MCF 10A (cell line): Measurements from ENCODE around the gene IL12B. TPM values are rescaled to one million over a fixed set of nuclear protein-coding genes. Genes with fewer than 3 reads are reported as not detected.

ENCODE experiments used
- BruUV-seq: library from RNA; stranded (reverse); fragments of 400-500 nt; replicated peaks from 2 replicates; lab custom pipeline; 2021; lab: Mats Ljungman, UMichigan
- CTCF ChIA-PET: fragments of 300-600 bp; sonication (Branson Sonifier 250); formaldehyde crosslinking; extraction: SDS; loops from one replicate; lab custom pipeline; 2021; ENCODE audit warnings: antibody characterized with exemption, inconsistent platforms; lab: Yijun Ruan, JAX
- POLR2A ChIA-PET: fragments of 300-600, 350-650 bp; sonication (Branson Sonifier 250); formaldehyde crosslinking; extraction: SDS; loops from one replicate; lab custom pipeline; 2020; ENCODE audit warnings: antibody characterized with exemption, inconsistent platforms; lab: Yijun Ruan, JAX
- DNase-seq: peaks from one replicate; pipeline ENCODE4 v3.0.0-alpha.2; 2018; ENCODE audit not compliant: unreplicated experiment
- H3K27ac Mint-ChIP-seq: one replicate; pipeline ENCODE4 v1.8.0; 2022; ENCODE audit warnings: mild to moderate bottlenecking, low read depth, mixed read lengths; ENCODE audit not compliant: unreplicated experiment
- H3K27me3 Mint-ChIP-seq: one replicate; pipeline ENCODE4 v1.8.0; 2022; ENCODE audit warnings: mixed read lengths; ENCODE audit not compliant: insufficient read depth, unreplicated experiment
- H3K36me3 Mint-ChIP-seq: one replicate; pipeline ENCODE4 v1.8.0; 2022; ENCODE audit warnings: mild to moderate bottlenecking, moderate library complexity, mixed read lengths; ENCODE audit not compliant: insufficient read depth, unreplicated experiment
- H3K4me1 Mint-ChIP-seq: one replicate; pipeline ENCODE4 v1.8.0; 2022; ENCODE audit warnings: mixed read lengths; ENCODE audit not compliant: insufficient read depth, unreplicated experiment
- H3K4me3 Mint-ChIP-seq: one replicate; pipeline ENCODE4 v1.8.0; 2022; ENCODE audit warnings: mild to moderate bottlenecking, moderate library complexity, mixed read lengths; ENCODE audit not compliant: unreplicated experiment
- H3K9me3 Mint-ChIP-seq: one replicate; pipeline ENCODE4 v1.8.0; 2022; ENCODE audit warnings: mixed read lengths; ENCODE audit not compliant: unreplicated experiment
- CTCF ChIP-seq: fragments of 200-600 bp; IDR thresholded peaks from one replicate; pipeline ENCODE4 v1.8.0; 2022; ENCODE audit warnings: antibody characterized with exemption, mild to moderate bottlenecking; ENCODE audit not compliant: unreplicated experiment
- intact Hi-C: fragments of 100-400 bp; cut with micrococcal nuclease; formaldehyde crosslinking; loops from 2 replicates; pipeline ENCODE4 v1.14.1; 2022
- total RNA-seq: library from RNA; stranded (reverse); gene quantifications from 2 replicates; pipeline ENCODE4 v1.2.3, GENCODE V29; 2022

IL12B gene
- total RNA-seq, 1 experiment from 2014 or later, result 0.14 TPM

GRCh38 chr5:159324986-159325385 lies 5.3 kb downstream of the IL12B start:
- H3K36me3 Mint-ChIP-seq, result no peaks in the 10 kb centered on the region
- no TSS peak for BruUV-seq
- no peak overlapping the region for H3K4me3 Mint-ChIP-seq
- H3K27ac Mint-ChIP-seq, result no peak overlapping the region
- H3K9me3 Mint-ChIP-seq, result no peaks in the 10 kb centered on the region
- DNase-seq, result no peak
- H3K4me1 Mint-ChIP-seq, result peaks cover 3% of the 10 kb centered on the region
- H3K27me3 Mint-ChIP-seq, result no peaks in the 10 kb centered on the region
- no peak for TF ChIP-seq CTCF
- CTCF ChIA-PET, result interaction anchor here (0.5 to 2.7 kb wide), 4 partner anchors 8 to 171 kb away, joined by 3 to 23 read pairs (median 8); no protein-coding TSS in a partner anchor
- intact Hi-C loops, result no loop called here
- POLR2A ChIA-PET, result interaction anchor here (0.5 to 2.3 kb wide), 6 partner anchors 14 to 582 kb away, joined by 3 to 5 read pairs (median 3); no protein-coding TSS in a partner anchor

GRCh38 chr5:159324102-159324755 lies 6.1 kb downstream of the IL12B start:
- Mint-ChIP-seq H3K4me1 (no peaks in the 10 kb centered on the region), H3K36me3 (no peaks in the 10 kb centered on the region), H3K27me3 (no peaks in the 10 kb centered on the region), H3K4me3 (no peak overlapping the region), H3K9me3 (no peaks in the 10 kb centered on the region), H3K27ac (no peak overlapping the region)
- intact Hi-C loops, result no loop called here
- POLR2A ChIA-PET, result interaction anchor here (0.6 to 2.3 kb wide), 6 partner anchors 13 to 852 kb away, joined by 3 to 5 read pairs (median 4); no protein-coding TSS in a partner anchor
- CTCF ChIA-PET, result interaction anchor here (0.5 to 2.7 kb wide), 8 partner anchors 7 to 725 kb away, joined by 3 to 23 read pairs (median 4); no protein-coding TSS in a partner anchor
- peak; percentile 35 for DNase-seq
- BruUV-seq, result no TSS peak
- TF ChIP-seq CTCF, result no peak

GRCh38 chr5:159322180-159322579 lies 8.1 kb downstream of the IL12B start:
- no peaks in the 10 kb centered on the region for H3K9me3 Mint-ChIP-seq
- no peak overlapping the region for H3K4me3 Mint-ChIP-seq
- H3K36me3 Mint-ChIP-seq, result no peaks in the 10 kb centered on the region
- no peak for DNase-seq
- BruUV-seq, result no TSS peak
- intact Hi-C loops, result no loop called here
- POLR2A ChIA-PET, result interaction anchor here (0.6 kb wide), 1 partner anchor 49 kb away, joined by 3 read pairs; no protein-coding TSS in a partner anchor
- H3K4me1 Mint-ChIP-seq, result no peaks in the 10 kb centered on the region
- TF ChIP-seq CTCF, result no peak
- H3K27ac Mint-ChIP-seq, result no peak overlapping the region
- CTCF ChIA-PET, result interaction anchor here (0.9 kb wide), 1 partner anchor 35 kb away, joined by 3 read pairs; no protein-coding TSS in a partner anchor
- H3K27me3 Mint-ChIP-seq, result no peaks in the 10 kb centered on the region

- BruUV-seq, result no TSS peak
- H3K4me1 Mint-ChIP-seq, result no peaks in the 10 kb centered on the region
- POLR2A ChIA-PET, result interaction anchor here (0.7 kb wide), 1 partner anchor 22 kb away, joined by 3 read pairs; no protein-coding TSS in a partner anchor
- H3K4me3 Mint-ChIP-seq, result no peak overlapping the region
- H3K27ac Mint-ChIP-seq, result no peak overlapping the region
- no peaks in the 10 kb centered on the region for H3K27me3 Mint-ChIP-seq
- DNase-seq, result no peak
- no peaks in the 10 kb centered on the region for H3K9me3 Mint-ChIP-seq
- H3K36me3 Mint-ChIP-seq, result no peaks in the 10 kb centered on the region
- no peak for TF ChIP-seq CTCF
- intact Hi-C loops, result no loop called here
- CTCF ChIA-PET, result interaction anchor here (0.7 to 6.4 kb wide), 12 partner anchors 8 to 1489 kb away, joined by 3 to 64 read pairs (median 4); no protein-coding TSS in a partner anchor
Observed at GRCh38 chr5:159319832-159320231, 10.5 kb downstream of the IL12B start.
